ENCODE measurements around the gene ZDHHC14. TPM values are rescaled to one million over a fixed set of nuclear protein-coding genes. Genes with fewer than 3 reads are reported as not detected.

Gene ZDHHC14
- total RNA-seq, 1 donor from 2014 or later, result 15.2 TPM

- no peak for DNase-seq (ENCODE audit: extremely low spot score in 2 of 2)
- TF ChIP-seq CTCF (IDR thresholded peaks at IDR 0.05) (no peak), POLR2A (IDR thresholded peaks at IDR 0.05) (no peak), POLR2AphosphoS5 (IDR thresholded peaks at IDR 0.05; ENCODE audit: insufficient read depth in 1 of 2, low read depth in 1 of 2) (no peak)
- Histone ChIP-seq H3K9me3 (no peaks in the 10 kb centered on the region), H3K4me3 (peak overlapping the region; percentile 8 to 22), H3K4me1 (peaks cover 6% of the 10 kb centered on the region), H3K36me3 (no peaks in the 10 kb centered on the region), H3K27ac (no peak overlapping the region), H3K27me3 (no peaks in the 10 kb centered on the region)
- intact Hi-C loops (cut with DNase I), result no loop called here
Observed at GRCh38 chr6:157649311-157650260, 268.6 kb downstream of the ZDHHC14 start.

GRCh38 chr6:157650261-157650640, 269.3 kb downstream of the ZDHHC14 start:
- H3K4me3 ChIP-seq, result peak overlapping the region; percentile 8 to 22
- no peaks in the 10 kb centered on the region for H3K9me3 ChIP-seq
- H3K4me1 ChIP-seq, result peaks cover 6% of the 10 kb centered on the region
- no peak overlapping the region for H3K27ac ChIP-seq
- intact Hi-C loops (cut with DNase I), result no loop called here
- no peak for TF ChIP-seq CTCF (IDR thresholded peaks at IDR 0.05)
- TF ChIP-seq POLR2AphosphoS5 (IDR thresholded peaks at IDR 0.05; ENCODE audit: insufficient read depth in 1 of 2, low read depth in 1 of 2), result no peak
- TF ChIP-seq POLR2A (IDR thresholded peaks at IDR 0.05), result no peak
- no peaks in the 10 kb centered on the region for H3K36me3 ChIP-seq
- no peak for DNase-seq (ENCODE audit: extremely low spot score in 2 of 2)
- H3K27me3 ChIP-seq, result no peaks in the 10 kb centered on the region

GRCh38 chr6:157650801-157651200, 269.8 kb downstream of the ZDHHC14 start:
- H3K27ac ChIP-seq, result no peak overlapping the region
- no peaks in the 10 kb centered on the region for H3K36me3 ChIP-seq

GRCh38 chr6:157651731-157652490, 270.9 kb downstream of the ZDHHC14 start:
- Histone ChIP-seq H3K36me3 (no peaks in the 10 kb centered on the region), H3K9me3 (no peaks in the 10 kb centered on the region), H3K27me3 (no peaks in the 10 kb centered on the region), H3K4me1 (peaks cover 6% of the 10 kb centered on the region), H3K4me3 (no peak overlapping the region), H3K27ac (no peak overlapping the region)
- TF ChIP-seq POLR2A (IDR thresholded peaks at IDR 0.05) (no peak), POLR2AphosphoS5 (IDR thresholded peaks at IDR 0.05; ENCODE audit: insufficient read depth in 1 of 2, low read depth in 1 of 2) (no peak), CTCF (IDR thresholded peaks at IDR 0.05) (no peak)
- intact Hi-C loops (cut with DNase I), result no loop called here
- DNase-seq (ENCODE audit: extremely low spot score in 2 of 2), result no peak

More at GRCh38 chr6:157650801-157651200, 269.8 kb downstream of the ZDHHC14 start:
- intact Hi-C loops (cut with DNase I), result no loop called here
- no peak for DNase-seq (ENCODE audit: extremely low spot score in 2 of 2)
- Histone ChIP-seq H3K4me3 (no peak overlapping the region), H3K27me3 (no peaks in the 10 kb centered on the region), H3K9me3 (no peaks in the 10 kb centered on the region), H3K4me1 (peaks cover 6% of the 10 kb centered on the region)
- TF ChIP-seq POLR2AphosphoS5 (IDR thresholded peaks at IDR 0.05; ENCODE audit: insufficient read depth in 1 of 2, low read depth in 1 of 2) (no peak), POLR2A (IDR thresholded peaks at IDR 0.05) (no peak), CTCF (IDR thresholded peaks at IDR 0.05) (no peak)

Data from vagina (tissue), 2 donors.